PFSK-1 (cell line): ENCODE measurements around the gene RGS12.

Experiments used
- FOXP2 ChIP-seq: optimal IDR thresholded peaks from 2 replicates; pipeline ENCODE3; 2011; ENCODE audit warnings: borderline replicate concordance, control low read depth, inconsistent platforms; ENCODE audit not compliant: insufficient read depth; ENCODE audit errors: extremely low read length, extremely low read depth
- POLR2AphosphoS5 ChIP-seq: IDR thresholded peaks from 2 replicates; pipeline ENCODE4 v1.6.1; 2012; ENCODE audit warnings: low read depth, mild to moderate bottlenecking, control low read depth, low read length, moderate library complexity
- SIN3A ChIP-seq: IDR thresholded peaks from 2 replicates; pipeline ENCODE4 v1.6.1; 2012; ENCODE audit warnings: mild to moderate bottlenecking, low read length, moderate library complexity, borderline replicate concordance; ENCODE audit not compliant: insufficient read depth
- TAF1 ChIP-seq: IDR thresholded peaks from 2 replicates; pipeline ENCODE4 v1.6.1; 2012; ENCODE audit warnings: low read length, control low read depth, borderline replicate concordance; ENCODE audit not compliant: insufficient read depth
- TF ChIP-seq, protein P1 (sequence below), 2 experiments: IDR thresholded peaks; 2 replicates each; pipeline versions ENCODE4 v1.6.1 to v1.8.0; 2011 to 2012; ENCODE audit warnings: low read depth in 2 of 2, low read length in 2 of 2, control low read depth in 1 of 2, inconsistent platforms in 1 of 2, mild to moderate bottlenecking in 1 of 2, moderate library complexity in 1 of 2; ENCODE audit not compliant: insufficient read depth in 1 of 2

RGS12 gene

DNA sequence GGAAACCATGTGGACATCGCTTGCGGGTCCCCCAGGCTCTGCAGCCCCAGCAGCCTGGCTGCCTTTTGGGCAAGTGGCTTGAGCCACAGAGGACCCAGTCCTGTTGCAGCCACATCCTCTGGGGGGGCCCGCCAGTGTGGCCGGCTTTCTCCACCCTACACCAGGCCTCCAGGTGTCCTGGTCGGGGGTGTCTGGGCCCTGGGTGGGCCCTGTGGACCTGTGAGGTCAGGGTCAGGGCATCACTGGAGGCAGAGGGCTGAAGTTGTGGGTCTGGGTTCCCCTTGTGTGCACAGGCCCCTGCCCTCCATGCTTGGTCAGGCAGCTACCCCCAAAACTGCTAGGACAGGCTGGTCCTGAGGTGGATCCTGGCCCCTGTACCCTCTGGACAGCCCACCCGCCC is 47.1 kb upstream of the RGS12 start:
- TF ChIP-seq SIN3A (no peak), FOXP2 (no peak), POLR2AphosphoS5 (no peak), TAF1 (no peak)
- TF ChIP-seq, protein P1, sequence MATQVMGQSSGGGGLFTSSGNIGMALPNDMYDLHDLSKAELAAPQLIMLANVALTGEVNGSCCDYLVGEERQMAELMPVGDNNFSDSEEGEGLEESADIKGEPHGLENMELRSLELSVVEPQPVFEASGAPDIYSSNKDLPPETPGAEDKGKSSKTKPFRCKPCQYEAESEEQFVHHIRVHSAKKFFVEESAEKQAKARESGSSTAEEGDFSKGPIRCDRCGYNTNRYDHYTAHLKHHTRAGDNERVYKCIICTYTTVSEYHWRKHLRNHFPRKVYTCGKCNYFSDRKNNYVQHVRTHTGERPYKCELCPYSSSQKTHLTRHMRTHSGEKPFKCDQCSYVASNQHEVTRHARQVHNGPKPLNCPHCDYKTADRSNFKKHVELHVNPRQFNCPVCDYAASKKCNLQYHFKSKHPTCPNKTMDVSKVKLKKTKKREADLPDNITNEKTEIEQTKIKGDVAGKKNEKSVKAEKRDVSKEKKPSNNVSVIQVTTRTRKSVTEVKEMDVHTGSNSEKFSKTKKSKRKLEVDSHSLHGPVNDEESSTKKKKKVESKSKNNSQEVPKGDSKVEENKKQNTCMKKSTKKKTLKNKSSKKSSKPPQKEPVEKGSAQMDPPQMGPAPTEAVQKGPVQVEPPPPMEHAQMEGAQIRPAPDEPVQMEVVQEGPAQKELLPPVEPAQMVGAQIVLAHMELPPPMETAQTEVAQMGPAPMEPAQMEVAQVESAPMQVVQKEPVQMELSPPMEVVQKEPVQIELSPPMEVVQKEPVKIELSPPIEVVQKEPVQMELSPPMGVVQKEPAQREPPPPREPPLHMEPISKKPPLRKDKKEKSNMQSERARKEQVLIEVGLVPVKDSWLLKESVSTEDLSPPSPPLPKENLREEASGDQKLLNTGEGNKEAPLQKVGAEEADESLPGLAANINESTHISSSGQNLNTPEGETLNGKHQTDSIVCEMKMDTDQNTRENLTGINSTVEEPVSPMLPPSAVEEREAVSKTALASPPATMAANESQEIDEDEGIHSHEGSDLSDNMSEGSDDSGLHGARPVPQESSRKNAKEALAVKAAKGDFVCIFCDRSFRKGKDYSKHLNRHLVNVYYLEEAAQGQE (IDR thresholded peaks at IDR 0.05; ENCODE audit: insufficient read depth in 1 of 2, low read depth in 2 of 2, low read length in 2 of 2), result no peak

DNA sequence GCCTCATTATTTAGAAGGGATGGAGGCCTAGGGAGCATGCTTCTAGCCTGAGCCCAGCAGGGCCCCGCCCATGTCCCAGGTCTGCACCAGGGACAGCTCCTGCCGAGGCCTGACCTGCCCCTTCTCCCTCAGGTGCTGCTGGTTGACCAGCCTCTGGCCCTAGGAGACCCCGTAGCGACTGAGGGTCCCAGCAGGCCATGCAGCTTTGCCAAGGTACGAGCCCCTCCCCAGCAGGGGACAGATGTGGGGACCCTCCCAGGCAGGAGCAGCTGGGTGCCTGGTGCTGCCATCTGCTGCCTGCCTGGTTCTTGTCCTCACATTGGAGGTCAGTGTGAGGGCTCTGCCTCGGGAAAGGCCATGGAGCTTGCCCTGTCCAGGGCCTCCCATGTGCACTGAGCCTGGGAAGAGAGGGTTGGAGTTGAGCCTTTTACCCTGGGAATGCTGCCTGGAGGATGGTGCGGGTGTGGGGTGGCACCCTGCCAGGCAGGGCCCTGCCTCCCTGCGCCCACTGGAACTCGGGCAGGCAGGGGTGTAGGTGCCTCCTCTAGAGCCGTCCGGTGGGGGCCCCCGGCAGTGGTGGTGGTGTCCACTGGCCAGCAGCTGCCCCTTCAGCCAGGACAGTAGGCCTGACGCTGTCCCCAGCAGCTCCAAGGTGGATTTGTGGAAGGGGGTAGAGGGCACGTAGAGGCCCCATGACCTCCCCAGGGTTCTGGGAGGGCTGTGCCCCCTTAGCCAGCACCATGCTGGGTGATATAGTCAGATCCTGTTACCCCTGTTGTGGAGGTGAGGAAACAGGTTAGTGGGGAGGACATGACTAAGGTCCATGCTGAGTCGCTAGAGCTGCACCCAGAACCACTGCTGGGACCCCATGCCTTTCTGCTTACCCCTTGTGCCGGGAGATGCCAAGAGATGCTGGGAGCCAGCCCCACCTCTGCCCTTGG is 46.1 kb upstream of the RGS12 start:
- no peak for TF ChIP-seq POLR2AphosphoS5
- TF ChIP-seq, protein P1 (IDR thresholded peaks at IDR 0.05; ENCODE audit: insufficient read depth in 1 of 2, low read depth in 2 of 2, low read length in 2 of 2), result peak; percentile 28 to 29; a peak in 1 of 4 replicates

DNA sequence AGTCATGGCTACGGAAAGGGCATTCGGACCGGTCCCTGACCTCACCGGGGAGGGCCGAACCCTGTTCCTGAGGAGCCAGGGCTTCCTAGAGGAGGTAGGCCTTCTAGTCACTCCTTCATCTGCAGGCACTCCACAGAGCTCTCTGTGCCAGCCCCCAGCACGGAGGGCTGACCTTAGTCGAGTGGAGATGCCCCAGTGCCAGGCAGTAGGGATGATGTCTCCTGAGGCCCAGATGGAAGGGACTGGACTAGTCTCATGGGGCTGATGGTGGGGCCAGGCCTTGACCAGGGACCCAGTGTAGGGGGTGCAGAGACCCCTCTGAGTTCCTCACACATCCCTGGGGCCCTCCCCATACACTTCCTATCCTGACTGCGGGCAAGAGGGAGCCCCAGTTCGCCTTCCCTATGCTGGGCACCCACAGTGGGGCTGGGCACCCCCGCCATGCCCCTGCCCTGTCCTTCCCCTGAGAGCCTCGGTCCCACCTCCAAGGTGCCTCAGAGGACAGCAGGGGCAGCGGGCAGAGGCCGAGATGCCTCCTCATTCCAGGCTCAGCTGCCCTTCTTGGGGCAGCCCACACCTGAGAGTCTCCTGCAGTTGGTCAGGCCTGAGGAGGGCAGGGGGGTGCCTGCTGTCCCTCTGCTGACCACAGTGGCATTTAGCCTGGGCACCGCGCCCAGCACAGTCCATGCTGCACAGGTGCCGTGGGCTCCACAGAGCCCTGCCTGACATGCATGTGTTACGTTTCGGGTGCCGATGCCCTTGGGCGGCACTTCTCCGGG is 45.2 kb upstream of the RGS12 start:
- TF ChIP-seq SIN3A (no peak), POLR2AphosphoS5 (no peak), TAF1 (no peak), FOXP2 (no peak)
- TF ChIP-seq, protein P1 (IDR thresholded peaks at IDR 0.05; ENCODE audit: insufficient read depth in 1 of 2, low read depth in 2 of 2, low read length in 2 of 2), result no peak

DNA sequence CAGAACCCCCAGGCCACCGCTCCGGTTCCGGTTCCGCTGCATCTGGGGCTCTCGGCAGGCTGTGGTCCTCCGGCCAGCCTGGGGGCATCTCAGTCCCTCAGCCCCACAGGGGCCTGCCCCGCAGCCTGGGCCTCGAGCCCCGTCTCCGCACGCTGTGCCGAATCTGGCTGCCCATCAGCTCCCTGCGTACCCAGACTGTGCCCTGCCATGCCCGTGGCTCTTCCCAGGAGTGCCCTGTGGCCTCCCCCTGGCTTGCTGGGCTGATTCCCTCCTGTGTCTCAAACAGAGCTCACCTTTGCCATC is 44.7 kb upstream of the RGS12 start:
- TF ChIP-seq POLR2AphosphoS5 (no peak), FOXP2 (no peak), SIN3A (no peak), TAF1 (no peak)
- TF ChIP-seq, protein P1 (IDR thresholded peaks at IDR 0.05; ENCODE audit: insufficient read depth in 1 of 2, low read depth in 2 of 2, low read length in 2 of 2), result no peak
